ENCODE results near the gene SLC35G6.

DNA sequence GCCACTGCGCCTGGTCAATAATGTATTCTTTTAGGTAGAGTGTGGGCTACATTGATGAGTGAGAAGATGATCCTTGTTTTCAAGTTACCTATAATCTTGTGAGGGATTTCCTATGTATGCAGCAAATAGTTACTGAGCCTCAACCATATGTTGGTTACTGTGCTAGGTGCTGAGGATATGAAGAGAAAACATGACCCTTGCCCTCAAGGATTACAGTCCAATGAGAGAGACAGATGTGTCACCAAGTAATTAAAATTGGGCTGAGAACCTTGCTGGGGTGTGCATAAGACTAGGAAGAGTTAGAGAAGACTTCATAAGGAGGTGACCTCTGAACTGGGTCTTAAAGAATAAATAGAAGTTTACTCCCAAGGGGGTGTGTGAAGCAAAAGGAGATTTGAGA lies 10.3 kb downstream of the SLC35G6 start:
- TF ChIP-seq POLR2AphosphoS5 (IDR thresholded peaks at IDR 0.05; ENCODE audit: low read depth, low read length) (no peak), TCF7L2 (IDR thresholded peaks at IDR 0.05; ENCODE audit: low read depth, low read length) (no peak), SIN3A (IDR thresholded peaks at IDR 0.05; ENCODE audit: borderline replicate concordance, insufficient read depth, low read depth, low read length) (no peak)
- TF ChIP-seq, protein P1, sequence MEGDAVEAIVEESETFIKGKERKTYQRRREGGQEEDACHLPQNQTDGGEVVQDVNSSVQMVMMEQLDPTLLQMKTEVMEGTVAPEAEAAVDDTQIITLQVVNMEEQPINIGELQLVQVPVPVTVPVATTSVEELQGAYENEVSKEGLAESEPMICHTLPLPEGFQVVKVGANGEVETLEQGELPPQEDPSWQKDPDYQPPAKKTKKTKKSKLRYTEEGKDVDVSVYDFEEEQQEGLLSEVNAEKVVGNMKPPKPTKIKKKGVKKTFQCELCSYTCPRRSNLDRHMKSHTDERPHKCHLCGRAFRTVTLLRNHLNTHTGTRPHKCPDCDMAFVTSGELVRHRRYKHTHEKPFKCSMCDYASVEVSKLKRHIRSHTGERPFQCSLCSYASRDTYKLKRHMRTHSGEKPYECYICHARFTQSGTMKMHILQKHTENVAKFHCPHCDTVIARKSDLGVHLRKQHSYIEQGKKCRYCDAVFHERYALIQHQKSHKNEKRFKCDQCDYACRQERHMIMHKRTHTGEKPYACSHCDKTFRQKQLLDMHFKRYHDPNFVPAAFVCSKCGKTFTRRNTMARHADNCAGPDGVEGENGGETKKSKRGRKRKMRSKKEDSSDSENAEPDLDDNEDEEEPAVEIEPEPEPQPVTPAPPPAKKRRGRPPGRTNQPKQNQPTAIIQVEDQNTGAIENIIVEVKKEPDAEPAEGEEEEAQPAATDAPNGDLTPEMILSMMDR (IDR thresholded peaks at IDR 0.05) = no peak
- TF ChIP-seq, protein P2, sequence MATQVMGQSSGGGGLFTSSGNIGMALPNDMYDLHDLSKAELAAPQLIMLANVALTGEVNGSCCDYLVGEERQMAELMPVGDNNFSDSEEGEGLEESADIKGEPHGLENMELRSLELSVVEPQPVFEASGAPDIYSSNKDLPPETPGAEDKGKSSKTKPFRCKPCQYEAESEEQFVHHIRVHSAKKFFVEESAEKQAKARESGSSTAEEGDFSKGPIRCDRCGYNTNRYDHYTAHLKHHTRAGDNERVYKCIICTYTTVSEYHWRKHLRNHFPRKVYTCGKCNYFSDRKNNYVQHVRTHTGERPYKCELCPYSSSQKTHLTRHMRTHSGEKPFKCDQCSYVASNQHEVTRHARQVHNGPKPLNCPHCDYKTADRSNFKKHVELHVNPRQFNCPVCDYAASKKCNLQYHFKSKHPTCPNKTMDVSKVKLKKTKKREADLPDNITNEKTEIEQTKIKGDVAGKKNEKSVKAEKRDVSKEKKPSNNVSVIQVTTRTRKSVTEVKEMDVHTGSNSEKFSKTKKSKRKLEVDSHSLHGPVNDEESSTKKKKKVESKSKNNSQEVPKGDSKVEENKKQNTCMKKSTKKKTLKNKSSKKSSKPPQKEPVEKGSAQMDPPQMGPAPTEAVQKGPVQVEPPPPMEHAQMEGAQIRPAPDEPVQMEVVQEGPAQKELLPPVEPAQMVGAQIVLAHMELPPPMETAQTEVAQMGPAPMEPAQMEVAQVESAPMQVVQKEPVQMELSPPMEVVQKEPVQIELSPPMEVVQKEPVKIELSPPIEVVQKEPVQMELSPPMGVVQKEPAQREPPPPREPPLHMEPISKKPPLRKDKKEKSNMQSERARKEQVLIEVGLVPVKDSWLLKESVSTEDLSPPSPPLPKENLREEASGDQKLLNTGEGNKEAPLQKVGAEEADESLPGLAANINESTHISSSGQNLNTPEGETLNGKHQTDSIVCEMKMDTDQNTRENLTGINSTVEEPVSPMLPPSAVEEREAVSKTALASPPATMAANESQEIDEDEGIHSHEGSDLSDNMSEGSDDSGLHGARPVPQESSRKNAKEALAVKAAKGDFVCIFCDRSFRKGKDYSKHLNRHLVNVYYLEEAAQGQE (IDR thresholded peaks at IDR 0.05; ENCODE audit: insufficient read depth in 1 of 2, low read depth in 2 of 2, low read length in 1 of 2) = no peak
